K562 (cell line): Measurements from ENCODE around the gene TMEM270. TPM values are rescaled to one million over a fixed set of nuclear protein-coding genes. Genes with fewer than 3 reads are reported as not detected.

Source experiments
- BACH1 ChIP-seq: fragments of 200-800 bp; sonication (Bioruptor generic); IDR thresholded peaks from 2 replicates; pipeline ENCODE4 v1.6.1; 2016; ENCODE audit warnings: missing genetic modification characterization, missing compliant biosample characterization
- BRF1 ChIP-seq: IDR thresholded peaks from 3 replicates; pipeline ENCODE4 v1.6.1; 2011; ENCODE audit warnings: borderline replicate concordance, mild to moderate bottlenecking; ENCODE audit not compliant: insufficient read length; ENCODE audit errors: extremely low read depth
- CREB1 ChIP-seq, 2 experiments: sonication (generic) in 1 of 2; formaldehyde crosslinking in 1 of 2; IDR thresholded peaks; 2 replicates each; pipeline versions ENCODE4 v1.6.1 to v1.8.0; 2012 to 2022; ENCODE audit warnings: inconsistent platforms in 1 of 2, mild to moderate bottlenecking in 1 of 2, missing genetic modification reagents in 1 of 2, moderate library complexity in 1 of 2
- FOXM1 ChIP-seq, 2 experiments: fragments of 450-650 bp in 1 of 2; sonication (generic) in 1 of 2; formaldehyde crosslinking in 1 of 2; IDR thresholded peaks; 2 replicates each; pipeline versions ENCODE4 v1.6.1 to v1.9.0; 2017 to 2022; ENCODE audit warnings: low read depth in 2 of 2, mild to moderate bottlenecking in 2 of 2, missing genetic modification reagents in 1 of 2, moderate library complexity in 1 of 2
- KLF13 ChIP-seq: fragments of 450-650 bp; IDR thresholded peaks from 2 replicates; pipeline ENCODE4 v1.6.1; 2016; ENCODE audit warnings: missing genetic modification characterization, low read depth, mild to moderate bottlenecking, missing compliant biosample characterization, moderate library complexity, borderline replicate concordance
- MCM3 ChIP-seq: fragments of 450-650 bp; IDR thresholded peaks from 2 replicates; pipeline ENCODE4 v1.6.1; 2016
- NRF1 ChIP-seq, 2 experiments: fragments of 450-650 bp; IDR thresholded peaks in 1 of 2; conservative IDR thresholded peaks in 1 of 2; 2 replicates each; pipeline ENCODE4 v1.6.1; 2014; ENCODE audit warnings: mild to moderate bottlenecking in 2 of 2
- SLC30A9 ChIP-seq: fragments of 250-450 bp; sonication (Bioruptor Pico); IDR thresholded peaks from 2 replicates; pipeline ENCODE4 v1.8.0; 2022; ENCODE audit warnings: mild to moderate bottlenecking, moderate library complexity
- TRIM24 ChIP-seq, 2 experiments: fragments of 450-650 bp; IDR thresholded peaks; 2 replicates each; pipeline ENCODE4 v1.6.1; 2016
- ZFP30 ChIP-seq: fragments of 250-450 bp; sonication (Bioruptor Pico); IDR thresholded peaks from 2 replicates; pipeline ENCODE4 v1.8.0; 2022; ENCODE audit warnings: moderate library complexity, mild to moderate bottlenecking, inconsistent platforms, borderline replicate concordance
- ZNF717 ChIP-seq: fragments of 250-450 bp; sonication (Bioruptor Pico); IDR thresholded peaks from 2 replicates; pipeline ENCODE4 v1.5.0; 2021
- ZNF830 ChIP-seq: fragments of 250-450 bp; sonication (Bioruptor Pico); IDR thresholded peaks from 2 replicates; pipeline ENCODE4 v1.5.0; 2021; ENCODE audit warnings: mild to moderate bottlenecking
- polyA plus RNA-seq, 8 experiments: library from polyadenylated mRNA; depleted of rRNA in 4 of 8; stranded (reverse) in 5 of 8; unstranded in 3 of 8; fragments of >200 nt; fragmentation: Nextera tagmentation in 2 of 8; fragmentation: Illumina TruSeq in 1 of 8; extraction: Ambion mirVana in 2 of 8; extraction: Trizol in 1 of 8; gene quantifications; 2 replicates each; pipeline versions ENCODE4 v1.2.1 to v1.2.3, GENCODE V29; 2011 to 2014; ENCODE audit warnings: inconsistent platforms in 1 of 8, missing spikeins in 1 of 8
- total RNA-seq, 7 experiments: library from RNA; depleted of rRNA in 6 of 7; stranded (reverse); fragments of >200 nt in 6 of 7; fragmentation: Illumina TruSeq in 2 of 7; extraction: Trizol in 2 of 7; gene quantifications; 2 replicates each; pipeline versions ENCODE4 v1.2.1 to v1.2.3, GENCODE V29; 2011 to 2021; ENCODE audit warnings: low replicate concordance in 1 of 7
- TF ChIP-seq, protein P1 (sequence below): sonication (generic); formaldehyde crosslinking; IDR thresholded peaks from 2 replicates; pipeline ENCODE4 v1.8.0; 2022; ENCODE audit warnings: mild to moderate bottlenecking, low read depth, missing genetic modification reagents
- TF ChIP-seq, protein P2 (sequence below): sonication (generic); formaldehyde crosslinking; IDR thresholded peaks from 2 replicates; pipeline ENCODE4 v1.8.0; 2022; ENCODE audit warnings: mild to moderate bottlenecking, missing genetic modification reagents
- TF ChIP-seq, protein P3 (sequence below), 3 experiments: fragments of 200-800 bp in 1 of 3; fragments of 250-450 bp in 1 of 3; fragments of 450-650 bp in 1 of 3; sonication (Bioruptor Pico) in 1 of 3; sonication (Bioruptor generic) in 1 of 3; formaldehyde crosslinking in 1 of 3; IDR thresholded peaks; 2 replicates each; pipeline versions ENCODE4 v1.6.1 to v1.8.0; 2016 to 2022; ENCODE audit warnings: mild to moderate bottlenecking in 2 of 3, missing genetic modification characterization in 2 of 3, missing compliant biosample characterization in 1 of 3, moderate library complexity in 1 of 3

Gene TMEM270
- total and polyA plus RNA-seq, 9 of the 15 experiments (the other 6 are each of a cell fraction or from before 2014, with no cell fraction given), result not detected

DNA sequence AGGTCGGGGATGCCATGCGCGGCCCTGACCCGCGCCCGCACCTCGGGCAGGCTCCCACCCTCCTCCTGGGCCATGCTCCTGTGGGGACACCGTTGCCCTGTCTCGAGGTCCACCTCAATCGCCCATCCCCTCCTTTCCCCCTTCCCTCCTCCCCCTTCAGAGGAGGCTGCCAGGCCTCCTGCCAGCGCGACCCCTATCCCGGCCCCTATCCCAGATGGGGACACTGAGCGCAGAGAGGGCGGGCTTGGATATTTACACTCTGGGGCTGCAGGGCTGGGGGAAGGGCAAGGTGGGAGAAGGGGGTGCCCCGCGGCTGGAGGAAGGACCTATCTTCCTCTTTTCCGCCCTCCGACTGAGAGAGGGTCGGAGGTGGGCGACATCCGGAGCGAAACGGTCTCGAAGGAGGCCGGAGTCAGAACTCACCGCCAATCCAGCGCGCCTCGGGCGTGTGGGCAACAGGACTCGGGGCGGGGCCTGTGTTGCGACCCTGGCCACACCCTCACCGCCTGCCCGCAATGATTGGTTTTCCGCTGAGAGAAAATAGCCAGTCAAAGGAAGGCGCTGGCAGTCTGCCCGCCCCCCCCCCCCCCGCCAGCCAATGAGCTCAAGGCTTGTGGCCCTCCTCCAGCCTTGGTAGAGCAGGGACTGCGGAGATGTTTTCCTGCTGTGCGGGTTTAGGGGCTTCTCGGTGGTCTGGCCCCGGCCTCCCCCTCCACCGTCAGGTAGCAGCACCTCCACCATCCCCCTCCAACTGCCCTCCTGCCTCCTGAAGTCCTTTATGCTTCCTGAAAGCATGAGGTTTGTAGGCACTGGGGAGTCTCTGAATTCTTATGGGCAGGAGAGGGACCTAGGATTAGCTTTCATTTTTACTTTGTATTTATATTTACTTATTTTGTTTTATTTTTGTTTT, 18.6 kb upstream of the TMEM270 start, which contains the start of gene METTL27 (continued):
- TF ChIP-seq ZNF717 (CRISPR knock-in tag), result no peak
- TF ChIP-seq SLC30A9 (CRISPR knock-in tag), result no peak
- TF ChIP-seq CREB1 (IDR thresholded peaks at IDR 0.05), result no peak
- TF ChIP-seq CREB1 (CRISPR knock-in tag; IDR thresholded peaks at IDR 0.05), result 0 out of 2 replicates have a peak, but pooled peaks have one; percentile 24
- TF ChIP-seq ZFP30 (CRISPR knock-in tag), result no peak
- TF ChIP-seq, protein P1, sequence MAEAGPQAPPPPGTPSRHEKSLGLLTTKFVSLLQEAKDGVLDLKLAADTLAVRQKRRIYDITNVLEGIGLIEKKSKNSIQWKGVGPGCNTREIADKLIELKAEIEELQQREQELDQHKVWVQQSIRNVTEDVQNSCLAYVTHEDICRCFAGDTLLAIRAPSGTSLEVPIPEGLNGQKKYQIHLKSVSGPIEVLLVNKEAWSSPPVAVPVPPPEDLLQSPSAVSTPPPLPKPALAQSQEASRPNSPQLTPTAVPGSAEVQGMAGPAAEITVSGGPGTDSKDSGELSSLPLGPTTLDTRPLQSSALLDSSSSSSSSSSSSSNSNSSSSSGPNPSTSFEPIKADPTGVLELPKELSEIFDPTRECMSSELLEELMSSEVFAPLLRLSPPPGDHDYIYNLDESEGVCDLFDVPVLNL (CRISPR knock-in tag), result no peak
- TF ChIP-seq BACH1 (tag), result no peak
- no peak for TF ChIP-seq BRF1
- TF ChIP-seq KLF13 (tag), result no peak
- TF ChIP-seq, protein P2, sequence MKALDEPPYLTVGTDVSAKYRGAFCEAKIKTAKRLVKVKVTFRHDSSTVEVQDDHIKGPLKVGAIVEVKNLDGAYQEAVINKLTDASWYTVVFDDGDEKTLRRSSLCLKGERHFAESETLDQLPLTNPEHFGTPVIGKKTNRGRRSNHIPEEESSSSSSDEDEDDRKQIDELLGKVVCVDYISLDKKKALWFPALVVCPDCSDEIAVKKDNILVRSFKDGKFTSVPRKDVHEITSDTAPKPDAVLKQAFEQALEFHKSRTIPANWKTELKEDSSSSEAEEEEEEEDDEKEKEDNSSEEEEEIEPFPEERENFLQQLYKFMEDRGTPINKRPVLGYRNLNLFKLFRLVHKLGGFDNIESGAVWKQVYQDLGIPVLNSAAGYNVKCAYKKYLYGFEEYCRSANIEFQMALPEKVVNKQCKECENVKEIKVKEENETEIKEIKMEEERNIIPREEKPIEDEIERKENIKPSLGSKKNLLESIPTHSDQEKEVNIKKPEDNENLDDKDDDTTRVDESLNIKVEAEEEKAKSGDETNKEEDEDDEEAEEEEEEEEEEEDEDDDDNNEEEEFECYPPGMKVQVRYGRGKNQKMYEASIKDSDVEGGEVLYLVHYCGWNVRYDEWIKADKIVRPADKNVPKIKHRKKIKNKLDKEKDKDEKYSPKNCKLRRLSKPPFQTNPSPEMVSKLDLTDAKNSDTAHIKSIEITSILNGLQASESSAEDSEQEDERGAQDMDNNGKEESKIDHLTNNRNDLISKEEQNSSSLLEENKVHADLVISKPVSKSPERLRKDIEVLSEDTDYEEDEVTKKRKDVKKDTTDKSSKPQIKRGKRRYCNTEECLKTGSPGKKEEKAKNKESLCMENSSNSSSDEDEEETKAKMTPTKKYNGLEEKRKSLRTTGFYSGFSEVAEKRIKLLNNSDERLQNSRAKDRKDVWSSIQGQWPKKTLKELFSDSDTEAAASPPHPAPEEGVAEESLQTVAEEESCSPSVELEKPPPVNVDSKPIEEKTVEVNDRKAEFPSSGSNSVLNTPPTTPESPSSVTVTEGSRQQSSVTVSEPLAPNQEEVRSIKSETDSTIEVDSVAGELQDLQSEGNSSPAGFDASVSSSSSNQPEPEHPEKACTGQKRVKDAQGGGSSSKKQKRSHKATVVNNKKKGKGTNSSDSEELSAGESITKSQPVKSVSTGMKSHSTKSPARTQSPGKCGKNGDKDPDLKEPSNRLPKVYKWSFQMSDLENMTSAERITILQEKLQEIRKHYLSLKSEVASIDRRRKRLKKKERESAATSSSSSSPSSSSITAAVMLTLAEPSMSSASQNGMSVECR, result no peak
- TF ChIP-seq NRF1 (conservative IDR thresholded peaks at IDR 0.05 in 1 of 2, IDR thresholded peaks at IDR 0.05 in 1 of 2), result peak; percentile 45 to 54
- no peak for TF ChIP-seq MCM3
- no peak for TF ChIP-seq ZNF830
- TF ChIP-seq TRIM24 (IDR thresholded peaks at IDR 0.05), result no peak
- TF ChIP-seq, protein P3, sequence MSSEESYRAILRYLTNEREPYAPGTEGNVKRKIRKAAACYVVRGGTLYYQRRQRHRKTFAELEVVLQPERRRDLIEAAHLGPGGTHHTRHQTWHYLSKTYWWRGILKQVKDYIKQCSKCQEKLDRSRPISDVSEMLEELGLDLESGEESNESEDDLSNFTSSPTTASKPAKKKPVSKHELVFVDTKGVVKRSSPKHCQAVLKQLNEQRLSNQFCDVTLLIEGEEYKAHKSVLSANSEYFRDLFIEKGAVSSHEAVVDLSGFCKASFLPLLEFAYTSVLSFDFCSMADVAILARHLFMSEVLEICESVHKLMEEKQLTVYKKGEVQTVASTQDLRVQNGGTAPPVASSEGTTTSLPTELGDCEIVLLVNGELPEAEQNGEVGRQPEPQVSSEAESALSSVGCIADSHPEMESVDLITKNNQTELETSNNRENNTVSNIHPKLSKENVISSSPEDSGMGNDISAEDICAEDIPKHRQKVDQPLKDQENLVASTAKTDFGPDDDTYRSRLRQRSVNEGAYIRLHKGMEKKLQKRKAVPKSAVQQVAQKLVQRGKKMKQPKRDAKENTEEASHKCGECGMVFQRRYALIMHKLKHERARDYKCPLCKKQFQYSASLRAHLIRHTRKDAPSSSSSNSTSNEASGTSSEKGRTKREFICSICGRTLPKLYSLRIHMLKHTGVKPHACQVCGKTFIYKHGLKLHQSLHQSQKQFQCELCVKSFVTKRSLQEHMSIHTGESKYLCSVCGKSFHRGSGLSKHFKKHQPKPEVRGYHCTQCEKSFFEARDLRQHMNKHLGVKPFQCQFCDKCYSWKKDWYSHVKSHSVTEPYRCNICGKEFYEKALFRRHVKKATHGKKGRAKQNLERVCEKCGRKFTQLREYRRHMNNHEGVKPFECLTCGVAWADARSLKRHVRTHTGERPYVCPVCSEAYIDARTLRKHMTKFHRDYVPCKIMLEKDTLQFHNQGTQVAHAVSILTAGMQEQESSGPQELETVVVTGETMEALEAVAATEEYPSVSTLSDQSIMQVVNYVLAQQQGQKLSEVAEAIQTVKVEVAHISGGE (CRISPR knock-in tag; IDR thresholded peaks at IDR 0.05), result no peak
- TF ChIP-seq FOXM1 (IDR thresholded peaks at IDR 0.05; ENCODE audit: low read depth), result no peak
- TF ChIP-seq FOXM1 (CRISPR knock-in tag; IDR thresholded peaks at IDR 0.05; ENCODE audit: low read depth), result no peak
